ENCODE measurements around the gene PTCD1. TPM values are rescaled to one million over a fixed set of nuclear protein-coding genes. Genes with fewer than 3 reads are reported as not detected.

The PTCD1 gene
- total RNA-seq, 1 experiment from 2014 or later, result 11.1 TPM

DNA sequence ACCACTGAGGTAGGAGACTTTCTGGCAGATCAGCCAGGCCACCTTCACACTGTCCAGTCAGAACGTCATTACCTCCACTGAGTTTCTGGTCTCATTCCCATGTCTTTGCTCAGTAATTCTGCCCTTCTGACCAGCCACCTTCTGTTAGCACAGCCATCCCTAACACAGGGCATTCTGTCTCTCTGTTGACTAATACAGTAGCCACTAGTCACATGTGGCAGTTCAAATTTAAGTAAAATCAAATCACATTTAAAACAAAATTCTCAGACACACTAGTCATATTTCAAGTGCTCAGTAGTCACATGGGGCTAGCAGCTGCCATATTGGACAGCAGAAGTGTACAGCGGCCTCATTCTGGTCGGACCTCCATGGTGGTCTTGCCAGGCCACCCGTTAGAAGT lies 7.5 kb upstream of the PTCD1 start:
- Mint-ChIP-seq H3K4me1 (peaks cover 10% of the 10 kb centered on the region), H3K36me3 (peaks cover 61% of the 10 kb centered on the region), H3K27me3 (ENCODE audit: low read depth) (no peaks in the 10 kb centered on the region), H3K27ac (no peak overlapping the region), H3K4me3 (no peak overlapping the region), H3K9me3 (no peaks in the 10 kb centered on the region)
- ChIA-PET CTCF (interaction anchor here (0.6 to 1.0 kb wide), 2 partner anchors 23 to 45 kb away, joined by 3 to 4 read pairs; no protein-coding TSS in a partner anchor), POLR2A (interaction anchor here (0.6 kb wide), 1 partner anchor 10 kb away, joined by 5 read pairs; no protein-coding TSS in a partner anchor)
- TF ChIP-seq CREM (CRISPR knock-in tag; IDR thresholded peaks at IDR 0.05) (no peak), SP1 (CRISPR knock-in tag; conservative IDR thresholded peaks at IDR 0.05) (no peak), ETV6 (CRISPR knock-in tag; IDR thresholded peaks at IDR 0.05) (no peak), HMGA2 (CRISPR knock-in tag; IDR thresholded peaks at IDR 0.05) (no peak), RELA (CRISPR knock-in tag; IDR thresholded peaks at IDR 0.05; ENCODE audit: borderline replicate concordance) (no peak), GTF2I (CRISPR knock-in tag; conservative IDR thresholded peaks at IDR 0.05) (no peak)
- TF ChIP-seq, protein P1, sequence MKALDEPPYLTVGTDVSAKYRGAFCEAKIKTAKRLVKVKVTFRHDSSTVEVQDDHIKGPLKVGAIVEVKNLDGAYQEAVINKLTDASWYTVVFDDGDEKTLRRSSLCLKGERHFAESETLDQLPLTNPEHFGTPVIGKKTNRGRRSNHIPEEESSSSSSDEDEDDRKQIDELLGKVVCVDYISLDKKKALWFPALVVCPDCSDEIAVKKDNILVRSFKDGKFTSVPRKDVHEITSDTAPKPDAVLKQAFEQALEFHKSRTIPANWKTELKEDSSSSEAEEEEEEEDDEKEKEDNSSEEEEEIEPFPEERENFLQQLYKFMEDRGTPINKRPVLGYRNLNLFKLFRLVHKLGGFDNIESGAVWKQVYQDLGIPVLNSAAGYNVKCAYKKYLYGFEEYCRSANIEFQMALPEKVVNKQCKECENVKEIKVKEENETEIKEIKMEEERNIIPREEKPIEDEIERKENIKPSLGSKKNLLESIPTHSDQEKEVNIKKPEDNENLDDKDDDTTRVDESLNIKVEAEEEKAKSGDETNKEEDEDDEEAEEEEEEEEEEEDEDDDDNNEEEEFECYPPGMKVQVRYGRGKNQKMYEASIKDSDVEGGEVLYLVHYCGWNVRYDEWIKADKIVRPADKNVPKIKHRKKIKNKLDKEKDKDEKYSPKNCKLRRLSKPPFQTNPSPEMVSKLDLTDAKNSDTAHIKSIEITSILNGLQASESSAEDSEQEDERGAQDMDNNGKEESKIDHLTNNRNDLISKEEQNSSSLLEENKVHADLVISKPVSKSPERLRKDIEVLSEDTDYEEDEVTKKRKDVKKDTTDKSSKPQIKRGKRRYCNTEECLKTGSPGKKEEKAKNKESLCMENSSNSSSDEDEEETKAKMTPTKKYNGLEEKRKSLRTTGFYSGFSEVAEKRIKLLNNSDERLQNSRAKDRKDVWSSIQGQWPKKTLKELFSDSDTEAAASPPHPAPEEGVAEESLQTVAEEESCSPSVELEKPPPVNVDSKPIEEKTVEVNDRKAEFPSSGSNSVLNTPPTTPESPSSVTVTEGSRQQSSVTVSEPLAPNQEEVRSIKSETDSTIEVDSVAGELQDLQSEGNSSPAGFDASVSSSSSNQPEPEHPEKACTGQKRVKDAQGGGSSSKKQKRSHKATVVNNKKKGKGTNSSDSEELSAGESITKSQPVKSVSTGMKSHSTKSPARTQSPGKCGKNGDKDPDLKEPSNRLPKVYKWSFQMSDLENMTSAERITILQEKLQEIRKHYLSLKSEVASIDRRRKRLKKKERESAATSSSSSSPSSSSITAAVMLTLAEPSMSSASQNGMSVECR (CRISPR knock-in tag; IDR thresholded peaks at IDR 0.05; ENCODE audit: borderline replicate concordance), result no peak
- DNase-seq (ENCODE audit: low spot score), result no peak
- no peak for ATAC-seq

DNA sequence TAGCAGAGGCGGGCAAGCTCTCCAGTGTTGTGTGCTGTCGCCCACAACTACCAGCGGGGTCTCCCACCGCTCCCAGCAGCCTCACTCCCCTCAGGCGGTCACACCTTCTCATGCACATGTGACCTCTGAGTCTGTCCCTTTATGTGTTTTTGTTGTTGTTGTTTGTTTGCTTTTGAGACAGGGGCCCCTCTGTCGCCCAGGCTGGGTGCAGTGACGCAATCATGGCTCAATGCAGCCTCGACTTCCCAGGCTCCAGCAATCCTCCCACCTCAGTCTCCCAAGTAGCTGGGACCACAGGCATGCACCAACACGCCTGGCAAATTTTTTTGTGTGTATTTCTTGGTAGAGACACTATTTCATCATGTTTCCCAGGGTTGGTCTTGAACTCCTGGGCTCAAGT lies 1.6 kb upstream of the PTCD1 start:
- Mint-ChIP-seq H3K9me3 (no peaks in the 10 kb centered on the region), H3K4me1 (peaks cover 23% of the 10 kb centered on the region), H3K27me3 (ENCODE audit: low read depth) (no peaks in the 10 kb centered on the region), H3K4me3 (peak overlapping the region; percentile 97), H3K36me3 (peaks cover 26% of the 10 kb centered on the region), H3K27ac (peak overlapping the region; percentile 65)
- DNase-seq (ENCODE audit: low spot score) (no peak), ATAC-seq (no peak)
- ChIA-PET CTCF (no interaction called here), POLR2A (no interaction called here)
- TF ChIP-seq ZNF317 (CRISPR knock-in tag; IDR thresholded peaks at IDR 0.05; ENCODE audit: borderline replicate concordance, low read depth), result no peak
- TF ChIP-seq, protein P2, sequence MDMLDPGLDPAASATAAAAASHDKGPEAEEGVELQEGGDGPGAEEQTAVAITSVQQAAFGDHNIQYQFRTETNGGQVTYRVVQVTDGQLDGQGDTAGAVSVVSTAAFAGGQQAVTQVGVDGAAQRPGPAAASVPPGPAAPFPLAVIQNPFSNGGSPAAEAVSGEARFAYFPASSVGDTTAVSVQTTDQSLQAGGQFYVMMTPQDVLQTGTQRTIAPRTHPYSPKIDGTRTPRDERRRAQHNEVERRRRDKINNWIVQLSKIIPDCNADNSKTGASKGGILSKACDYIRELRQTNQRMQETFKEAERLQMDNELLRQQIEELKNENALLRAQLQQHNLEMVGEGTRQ (CRISPR knock-in tag; IDR thresholded peaks at IDR 0.05), result 0 out of 2 replicates have a peak, but pooled peaks have one; percentile 11

DNA sequence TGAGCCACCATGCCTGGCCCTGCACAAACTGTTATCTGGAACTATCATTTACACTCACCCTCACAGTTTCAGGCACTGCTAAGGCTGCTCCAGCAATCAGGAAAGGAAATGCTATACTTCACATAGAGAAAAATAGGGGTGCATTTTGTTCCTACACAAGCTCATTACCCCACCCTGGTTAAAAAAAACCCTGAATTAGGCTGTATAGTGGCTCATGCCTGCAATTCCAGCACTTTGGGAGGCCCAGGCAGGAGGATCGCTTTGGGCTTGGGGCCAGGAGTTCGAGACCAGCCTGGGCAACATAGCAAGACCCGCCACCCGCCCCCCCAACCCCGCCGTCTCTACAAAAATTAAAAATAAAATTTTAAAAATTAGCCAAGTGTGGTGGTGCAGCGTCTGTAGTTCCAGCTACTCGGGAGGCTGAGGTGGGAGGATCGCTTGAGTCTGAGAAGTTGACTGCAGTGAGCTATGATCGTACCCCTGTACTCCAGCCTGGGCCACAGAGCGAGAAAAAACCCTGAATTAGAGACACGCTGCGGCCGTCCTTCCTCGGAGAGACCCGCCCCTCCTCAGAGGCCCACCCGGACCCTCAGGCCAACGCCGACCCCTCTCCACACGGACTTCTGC lies 539 bp downstream of the PTCD1 start:
- ATAC-seq, result no peak; the same call in none of the 2 replicates
- DNase-seq (ENCODE audit: low spot score), result no peak
- Mint-ChIP-seq H3K4me3 (peak overlapping the region; percentile 97), H3K4me1 (peaks cover 23% of the 10 kb centered on the region), H3K36me3 (peaks cover 31% of the 10 kb centered on the region), H3K9me3 (no peaks in the 10 kb centered on the region), H3K27me3 (ENCODE audit: low read depth) (no peaks in the 10 kb centered on the region), H3K27ac (peak overlapping the region; percentile 99; the same call in 1 of the 2 replicates)
- TF ChIP-seq ZNF317 (CRISPR knock-in tag; IDR thresholded peaks at IDR 0.05; ENCODE audit: borderline replicate concordance, low read depth), result 0 out of 2 replicates have a peak, but pooled peaks have one; percentile 2
- no peak for TF ChIP-seq SP1 (CRISPR knock-in tag; conservative IDR thresholded peaks at IDR 0.05)
- TF ChIP-seq, protein P3, sequence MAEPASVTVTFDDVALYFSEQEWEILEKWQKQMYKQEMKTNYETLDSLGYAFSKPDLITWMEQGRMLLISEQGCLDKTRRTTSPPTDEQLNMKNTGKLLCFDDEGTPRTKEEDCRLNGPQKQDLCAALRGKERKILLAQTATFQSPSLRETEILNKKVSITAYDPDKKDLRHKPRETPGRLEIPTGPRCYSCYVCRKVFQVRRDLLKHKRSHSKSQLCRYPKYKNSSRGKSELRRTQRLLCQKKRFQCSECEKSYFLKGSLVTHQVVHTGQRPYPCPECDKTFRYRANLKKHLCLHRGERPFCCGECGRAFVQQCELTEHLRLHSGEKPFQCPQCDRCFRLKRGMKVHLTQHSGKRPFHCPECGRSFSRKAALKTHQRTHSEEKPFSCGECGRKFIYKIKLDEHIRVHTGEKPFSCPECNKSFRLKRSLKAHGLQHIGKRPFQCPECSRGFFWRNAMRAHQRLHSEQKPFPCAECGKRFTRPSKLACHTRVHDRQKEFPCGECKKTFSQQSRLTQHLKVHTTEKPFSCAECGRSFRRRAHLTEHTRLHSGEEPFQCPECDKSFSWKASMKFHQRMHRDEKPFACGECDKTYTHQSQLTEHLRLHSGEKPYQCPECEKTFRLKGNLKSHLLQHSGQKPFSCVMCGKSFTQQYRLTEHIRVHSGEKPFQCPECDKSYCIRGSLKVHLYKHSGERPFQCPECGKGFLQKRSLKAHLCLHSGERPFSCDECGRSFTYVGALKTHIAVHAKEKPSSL (CRISPR knock-in tag; conservative IDR thresholded peaks at IDR 0.05), result no peak
- peak; percentile 51; the same call in 1 of the 2 replicates for TF ChIP-seq ZNF121 (CRISPR knock-in tag; IDR thresholded peaks at IDR 0.05)
- POLR2A ChIA-PET, result interaction anchor here (1.0 to 2.3 kb wide), 2 partner anchors 17 to 29 kb away, joined by 3 to 11 read pairs; partner anchors contain the start of genes BUD31 and PDAP1
- CTCF ChIA-PET, result interaction anchor here (0.6 kb wide), 1 partner anchor 10 kb away, joined by 6 read pairs; no protein-coding TSS in a partner anchor

All from WTC11 (cell line).